ENCODE measurements around the gene GSG1.

The GSG1 gene

GRCh38 chr12:13052421-13052820 is 51.0 kb downstream of the GSG1 start:
- Histone ChIP-seq H3K9me3 (peaks cover 9% of the 10 kb centered on the region), H3K27me3 (no peaks in the 10 kb centered on the region), H3K4me3 (ENCODE audit: low read depth in 1 of 2, low read length in 1 of 2) (no peak overlapping the region), H3K4me1 (ENCODE audit: control insufficient read depth in 1 of 2, insufficient read depth in 1 of 2, low read depth in 1 of 2, low read length in 1 of 2) (no peaks in the 10 kb centered on the region), H3K27ac (no peak overlapping the region), H3K36me3 (no peaks in the 10 kb centered on the region)
- no peak for TF ChIP-seq CTCF (IDR thresholded peaks at IDR 0.05)

DNA sequence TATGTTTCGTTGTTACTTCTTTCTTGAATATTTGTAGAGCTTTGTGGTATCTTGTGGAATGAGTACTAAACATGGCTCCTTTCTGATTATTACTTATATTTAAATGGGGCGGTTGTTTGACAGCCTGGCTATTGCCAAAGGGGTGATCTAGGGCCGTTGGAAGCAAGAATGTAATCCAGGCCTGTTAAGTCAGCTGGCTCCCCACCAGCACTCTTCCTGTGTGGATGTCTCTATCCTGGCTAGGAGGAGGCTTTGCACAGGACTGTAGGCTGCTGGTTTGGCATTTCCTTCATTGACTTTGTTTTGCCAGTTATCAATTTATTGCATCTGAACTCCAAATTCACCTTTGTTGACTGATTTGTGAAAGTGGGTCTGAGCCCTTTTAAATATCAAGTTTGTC is 53.7 kb downstream of the GSG1 start:
- TF ChIP-seq CTCF (IDR thresholded peaks at IDR 0.05) = no peak

GRCh38 chr12:13046964-13047363 is 56.5 kb downstream of the GSG1 start:
- Histone ChIP-seq H3K9me3 (no peaks in the 10 kb centered on the region), H3K4me1 (ENCODE audit: control insufficient read depth in 1 of 2, insufficient read depth in 1 of 2, low read depth in 1 of 2, low read length in 1 of 2) (peaks cover 5 to 10% of the 10 kb centered on the region in 2 experiments), H3K36me3 (no peaks in the 10 kb centered on the region), H3K27me3 (peaks cover 19% of the 10 kb centered on the region), H3K27ac (no peak overlapping the region), H3K4me3 (ENCODE audit: low read depth in 1 of 2, low read length in 1 of 2) (no peak overlapping the region)
- no peak for TF ChIP-seq CTCF (IDR thresholded peaks at IDR 0.05)

More for the DNA sequence above, 53.7 kb downstream of the GSG1 start:
- Histone ChIP-seq H3K4me1 (ENCODE audit: control insufficient read depth in 1 of 2, insufficient read depth in 1 of 2, low read depth in 1 of 2, low read length in 1 of 2) (peaks cover 0 to 2% of the 10 kb centered on the region in 2 experiments), H3K9me3 (peaks cover 9% of the 10 kb centered on the region), H3K27me3 (peaks cover 6% of the 10 kb centered on the region), H3K27ac (no peak overlapping the region), H3K4me3 (ENCODE audit: low read depth in 1 of 2, low read length in 1 of 2) (no peak overlapping the region), H3K36me3 (no peaks in the 10 kb centered on the region)

GRCh38 chr12:13045816-13046215 is 57.7 kb downstream of the GSG1 start:
- no peak for TF ChIP-seq CTCF (IDR thresholded peaks at IDR 0.05)
- H3K27me3 ChIP-seq = peaks cover 19% of the 10 kb centered on the region
- H3K9me3 ChIP-seq = no peaks in the 10 kb centered on the region
- no peak overlapping the region for H3K27ac ChIP-seq
- no peaks in the 10 kb centered on the region for H3K36me3 ChIP-seq
- H3K4me3 ChIP-seq (ENCODE audit: low read depth in 1 of 2, low read length in 1 of 2) = no peak overlapping the region
- peaks cover 5 to 10% of the 10 kb centered on the region in 2 experiments for H3K4me1 ChIP-seq (ENCODE audit: control insufficient read depth in 1 of 2, insufficient read depth in 1 of 2, low read depth in 1 of 2, low read length in 1 of 2)

- H3K36me3 ChIP-seq = no peaks in the 10 kb centered on the region
- peaks cover 5 to 10% of the 10 kb centered on the region in 2 experiments for H3K4me1 ChIP-seq (ENCODE audit: control insufficient read depth in 1 of 2, insufficient read depth in 1 of 2, low read depth in 1 of 2, low read length in 1 of 2)
- no peak for TF ChIP-seq CTCF (IDR thresholded peaks at IDR 0.05)
- no peak overlapping the region for H3K27ac ChIP-seq
- no peaks in the 10 kb centered on the region for H3K9me3 ChIP-seq
- peak overlapping the region; percentile 76 to 81 for H3K4me3 ChIP-seq (ENCODE audit: low read depth in 1 of 2, low read length in 1 of 2)
- H3K27me3 ChIP-seq = peaks cover 19% of the 10 kb centered on the region
These were observed 58.6 kb downstream of the GSG1 start for GRCh38 chr12:13044906-13045299.

Data from neutrophil (primary cell).